ENCODE results near the gene SIX2.

SIX2 gene

DNA sequence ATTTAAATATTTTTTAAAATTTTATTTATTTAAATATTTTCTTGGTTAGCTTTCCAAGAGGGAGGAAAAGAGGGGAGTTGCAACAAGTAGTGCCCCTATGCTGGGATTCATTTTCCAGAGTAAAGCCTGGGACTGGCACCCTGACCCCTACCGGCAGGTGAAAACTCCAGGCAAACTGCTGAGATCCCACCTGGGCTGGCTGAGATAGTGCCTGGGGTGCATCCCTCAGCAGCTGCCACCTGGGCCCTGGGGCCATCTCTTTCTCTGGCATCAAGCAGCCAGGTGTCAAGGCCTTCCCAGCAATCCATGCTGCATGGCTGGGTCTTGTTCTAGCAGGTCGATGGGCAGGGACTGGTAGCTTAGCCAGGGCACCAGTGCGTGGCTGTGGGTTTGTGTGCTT, 6.6 kb downstream of the SIX2 start:
- no peak for DNase-seq (ENCODE audit: low read depth in 2 of 2, low spot score in 1 of 2)

DNA sequence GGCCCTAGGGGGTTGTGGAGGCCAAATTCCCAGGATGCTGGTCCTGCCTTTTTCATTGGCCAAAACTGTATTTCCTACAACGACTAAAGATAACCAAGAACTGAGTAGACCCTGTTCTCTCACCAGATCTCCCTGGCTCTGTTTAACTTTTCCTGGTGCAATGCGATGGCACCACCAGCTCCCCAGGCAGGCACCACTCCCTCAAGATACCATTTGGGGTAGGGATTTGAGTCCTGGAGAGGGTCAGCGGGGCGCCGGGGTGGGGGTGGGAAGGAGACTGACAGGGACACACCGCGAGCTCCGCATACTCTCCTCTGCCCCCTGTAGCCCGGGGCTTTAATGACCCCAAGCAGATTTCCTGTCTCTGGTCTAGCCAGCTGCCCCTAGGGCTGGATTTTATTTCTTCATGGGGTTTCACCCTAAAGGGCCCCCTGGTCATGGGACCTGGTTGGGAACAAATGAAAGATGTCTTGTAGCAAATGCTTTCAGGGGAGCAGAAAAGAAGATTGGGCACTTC, 7.3 kb downstream of the SIX2 start:
- DNase-seq (ENCODE audit: low read depth in 2 of 2, low spot score in 1 of 2): no peak

GRCh38 chr2:45000921-45001868, 8.1 kb downstream of the SIX2 start:
- no peak for DNase-seq (ENCODE audit: low read depth in 2 of 2, low spot score in 1 of 2)

DNA sequence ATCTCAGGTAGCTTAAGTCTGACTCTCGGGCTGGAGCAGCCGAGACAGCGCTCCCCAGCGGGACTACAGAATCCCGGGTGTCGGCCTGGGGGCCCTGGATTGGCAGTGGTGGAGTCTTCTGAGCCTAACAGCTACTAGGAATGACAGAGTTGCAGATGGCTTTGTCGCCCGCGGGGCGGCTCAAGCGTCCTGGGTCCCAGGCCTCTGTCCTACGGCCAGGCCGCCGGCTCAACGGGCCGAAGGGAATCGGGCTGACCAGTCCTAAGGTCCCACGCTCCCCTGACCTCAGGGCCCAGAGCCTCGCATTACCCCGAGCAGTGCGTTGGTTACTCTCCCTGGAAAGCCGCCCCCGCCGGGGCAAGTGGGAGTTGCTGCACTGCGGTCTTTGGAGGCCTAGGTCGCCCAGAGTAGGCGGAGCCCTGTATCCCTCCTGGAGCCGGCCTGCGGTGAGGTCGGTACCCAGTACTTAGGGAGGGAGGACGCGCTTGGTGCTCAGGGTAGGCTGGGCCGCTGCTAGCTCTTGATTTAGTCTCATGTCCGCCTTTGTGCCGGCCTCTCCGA, 8.8 kb downstream of the SIX2 start:
- DNase-seq (ENCODE audit: low read depth in 2 of 2, low spot score in 1 of 2): no peak

- DNase-seq (ENCODE audit: low read depth in 2 of 2, low spot score in 1 of 2): no peak
Observed at GRCh38 chr2:44999540-44999939, 9.7 kb downstream of the SIX2 start.

GRCh38 chr2:44997963-44998362, 11.3 kb downstream of the SIX2 start:
- DNase-seq (ENCODE audit: low read depth in 2 of 2, low spot score in 1 of 2): no peak

- DNase-seq (ENCODE audit: low read depth in 2 of 2, low spot score in 1 of 2): no peak
Observed at GRCh38 chr2:44996356-44996755, 12.9 kb downstream of the SIX2 start.

DNA sequence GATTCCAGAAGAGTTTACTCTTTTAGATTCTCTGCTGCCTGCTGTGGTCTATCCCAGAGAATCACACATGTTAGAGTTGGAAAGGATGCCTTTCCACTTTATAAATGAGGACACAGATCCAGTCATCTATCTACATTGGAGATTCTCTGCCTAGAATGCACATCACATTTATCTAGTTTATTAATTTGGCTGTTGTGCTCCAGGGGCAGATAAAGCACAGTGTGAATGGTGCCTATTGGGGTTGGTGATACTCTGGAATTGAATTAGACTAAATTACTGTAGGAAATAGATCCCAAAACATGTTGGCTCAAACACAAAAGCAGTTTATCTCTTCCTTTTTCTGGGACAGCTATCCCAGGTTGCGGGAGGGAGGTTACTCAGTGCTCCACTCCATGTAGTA, 14.9 kb downstream of the SIX2 start:
- DNase-seq (ENCODE audit: low read depth in 2 of 2, low spot score in 1 of 2): no peak

DNA sequence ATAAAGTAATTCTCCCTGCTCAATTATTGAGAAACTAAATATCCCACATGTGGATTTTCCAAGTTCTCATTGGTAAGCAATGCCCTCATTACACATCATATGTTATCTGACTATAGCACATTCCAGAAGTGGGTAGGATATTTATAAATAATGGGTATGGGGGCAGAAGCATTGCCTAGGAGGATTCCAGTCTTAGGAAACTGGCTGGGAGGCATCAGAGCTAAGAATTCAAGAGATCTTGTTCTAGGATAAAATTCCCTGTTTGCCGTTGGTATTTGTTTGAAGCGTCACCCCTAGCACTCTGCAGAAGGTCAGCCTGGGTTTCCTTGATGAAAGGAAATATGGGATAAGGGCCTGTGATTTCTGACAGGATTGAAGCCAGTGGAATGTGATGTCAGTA, 20.1 kb downstream of the SIX2 start:
- no peak for DNase-seq (ENCODE audit: low read depth in 2 of 2, low spot score in 1 of 2)

GRCh38 chr2:44983836-44984604, 25.2 kb downstream of the SIX2 start:
- DNase-seq (ENCODE audit: low read depth in 2 of 2, low spot score in 1 of 2): no peak

DNA sequence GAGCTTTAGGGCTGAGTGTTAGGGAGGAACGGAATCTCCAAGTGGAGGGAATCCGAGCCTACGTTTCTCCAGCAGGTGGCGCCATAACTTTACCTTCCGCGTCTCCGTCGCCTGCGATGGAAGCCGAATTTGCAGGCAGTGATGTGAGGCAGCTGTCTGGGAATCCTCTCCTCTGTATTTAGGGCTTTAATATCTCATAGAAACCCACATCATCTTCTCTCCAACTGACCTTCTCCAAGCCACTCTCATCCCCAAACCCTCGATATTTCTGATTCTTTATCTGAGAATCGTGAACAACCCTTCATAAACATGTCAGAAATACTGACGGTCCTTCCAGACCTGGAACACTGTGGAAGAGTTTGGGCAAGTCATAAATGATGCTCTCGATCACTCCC, 27.5 kb downstream of the SIX2 start:
- peak; percentile 25 to 59 for DNase-seq (ENCODE audit: low read depth in 2 of 2, low spot score in 1 of 2)

DNA sequence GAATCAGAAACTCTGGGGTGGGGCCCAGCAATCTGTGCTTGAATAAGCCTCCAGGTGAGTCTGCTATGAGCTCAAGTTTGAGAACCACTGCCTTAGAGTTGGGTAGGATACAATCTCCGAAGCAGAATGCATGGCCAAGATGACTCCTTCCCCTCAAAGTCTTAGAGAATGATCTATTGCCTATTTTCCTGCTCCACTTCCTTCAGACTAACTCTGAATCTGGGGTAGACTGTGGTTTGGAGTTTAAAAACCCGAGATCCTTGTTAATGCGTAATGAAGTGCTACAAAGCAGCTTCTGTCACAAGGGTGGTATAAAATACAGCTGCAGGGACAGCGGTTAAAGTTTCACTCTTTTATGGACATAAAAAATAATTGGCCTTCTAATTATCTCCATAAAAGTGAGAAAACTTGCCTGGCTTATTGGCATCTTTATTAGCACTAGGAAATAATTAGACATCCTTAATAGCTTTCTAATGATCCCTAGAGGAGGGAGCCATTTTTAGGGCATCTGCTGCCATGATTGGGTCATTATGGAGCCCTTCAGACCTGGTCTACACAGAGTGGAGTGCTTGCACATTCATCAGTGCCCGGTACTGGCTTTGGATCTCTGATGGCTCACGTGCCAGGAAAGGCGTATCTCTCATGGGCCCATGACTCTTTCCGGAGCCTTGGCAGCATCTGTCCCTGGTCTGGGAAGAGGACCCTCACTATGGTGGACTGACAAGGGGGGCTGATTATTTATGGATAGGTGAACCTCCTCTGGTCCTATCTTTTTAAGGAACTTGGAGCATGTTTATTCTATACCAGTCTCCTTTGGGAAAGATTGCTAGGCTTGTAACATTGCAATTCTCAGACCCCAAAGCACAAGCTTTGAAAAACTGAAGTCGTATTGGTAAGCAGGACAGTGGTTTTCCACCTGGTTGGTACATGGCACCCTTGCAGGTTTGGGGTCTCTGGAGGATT, 28.2 kb downstream of the SIX2 start:
- DNase-seq (ENCODE audit: low read depth in 2 of 2, low spot score in 1 of 2): no peak

DNA sequence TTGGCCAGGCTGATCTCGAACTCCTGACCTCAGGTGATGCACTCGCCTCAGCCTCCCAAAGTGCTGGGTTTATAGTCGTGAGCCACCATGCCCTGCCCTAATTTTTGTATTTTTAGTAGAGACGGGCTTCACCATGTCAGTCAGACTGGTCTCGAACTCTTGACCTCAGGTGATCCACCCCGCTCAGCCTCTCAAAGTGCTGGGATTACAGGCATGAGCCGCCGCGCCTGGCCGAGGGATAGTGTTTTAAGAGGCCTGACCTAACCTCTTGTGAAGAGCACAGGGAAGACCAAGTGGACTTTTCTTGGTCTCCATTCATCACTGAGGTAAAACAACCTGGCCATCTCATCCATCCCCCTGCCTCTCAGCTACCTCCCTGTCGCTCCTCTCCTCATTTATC, 29.7 kb downstream of the SIX2 start:
- no peak for DNase-seq (ENCODE audit: low read depth in 2 of 2, low spot score in 1 of 2)

GRCh38 chr2:44975571-44976450, 33.4 kb downstream of the SIX2 start:
- no peak for DNase-seq (ENCODE audit: low read depth in 2 of 2, low spot score in 1 of 2)

GRCh38 chr2:44974064-44974715, 35.1 kb downstream of the SIX2 start:
- DNase-seq (ENCODE audit: low read depth in 2 of 2, low spot score in 1 of 2): no peak

GRCh38 chr2:44972771-44973535, 36.3 kb downstream of the SIX2 start:
- no peak for DNase-seq (ENCODE audit: low read depth in 2 of 2, low spot score in 1 of 2)

DNA sequence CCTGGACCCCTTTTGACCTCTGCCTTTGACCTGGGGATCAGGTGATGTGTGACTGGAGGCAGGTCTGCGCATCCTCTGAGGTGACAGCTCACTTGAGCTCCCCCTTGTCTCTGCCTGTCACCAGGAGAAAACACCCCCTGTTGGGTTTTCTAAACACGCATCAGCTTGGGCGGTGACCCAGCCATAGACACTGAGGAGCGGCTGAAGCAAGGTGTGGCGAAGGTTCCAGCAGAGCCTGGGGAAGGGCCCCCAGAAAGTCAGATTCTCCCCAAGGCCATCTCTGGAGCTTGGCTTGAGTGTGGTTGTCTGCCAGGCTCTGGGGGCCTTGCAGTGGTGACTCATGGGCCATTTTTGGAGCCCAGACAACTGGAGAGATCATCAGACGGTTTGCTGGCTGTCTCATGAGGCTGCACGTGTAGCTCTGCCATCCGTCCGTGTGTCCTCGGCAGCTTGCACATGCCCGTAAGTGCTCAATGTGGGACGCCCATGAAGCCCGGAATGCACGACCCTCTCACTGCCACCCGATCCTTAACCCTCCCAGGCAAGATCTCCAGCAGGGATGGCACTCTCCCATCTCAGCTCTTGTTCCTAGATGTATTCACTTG, 38.3 kb downstream of the SIX2 start:
- DNase-seq (ENCODE audit: low read depth in 2 of 2, low spot score in 1 of 2): no peak

- DNase-seq (ENCODE audit: low read depth in 2 of 2, low spot score in 1 of 2): no peak
Observed at GRCh38 chr2:44969936-44970335, 39.3 kb downstream of the SIX2 start.
